Erythroblast (primary cell): ENCODE results near the gene RARB.

ENCODE experiments used
- DNase-seq, 2 experiments: peaks; one replicate each; lab custom pipeline; 2025; lab: John Stamatoyannopoulos, UW
- GATA1 ChIP-seq: IDR thresholded peaks from 2 replicates; pipeline ENCODE4 v1.6.1; 2011; ENCODE audit warnings: low read depth, mild to moderate bottlenecking, control low read depth, low read length, moderate library complexity
- POLR2A ChIP-seq: IDR thresholded peaks from 2 replicates; pipeline ENCODE4 v1.6.1; 2011; ENCODE audit warnings: mild to moderate bottlenecking, low read length

Gene RARB

DNA sequence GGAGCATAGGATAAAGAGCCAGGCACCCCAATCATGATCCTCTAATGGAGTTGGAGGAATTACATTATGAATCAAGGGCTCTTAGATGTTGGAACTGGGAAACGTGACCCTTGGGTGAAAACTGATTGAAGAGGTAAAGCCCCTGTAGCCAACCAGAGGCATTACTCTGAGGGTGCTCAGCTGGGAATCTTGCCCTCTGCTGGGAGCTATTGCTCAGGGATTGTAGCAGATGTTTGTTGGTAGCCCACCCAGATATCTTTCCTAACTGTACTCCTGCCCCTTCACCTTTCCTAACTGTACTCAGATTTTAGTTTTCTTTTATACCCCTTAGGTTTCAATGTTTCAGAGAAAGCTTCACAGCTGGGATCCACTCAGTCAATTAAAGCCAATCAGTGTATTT is 74.2 kb downstream of the RARB start:
- DNase-seq: no peak

DNA sequence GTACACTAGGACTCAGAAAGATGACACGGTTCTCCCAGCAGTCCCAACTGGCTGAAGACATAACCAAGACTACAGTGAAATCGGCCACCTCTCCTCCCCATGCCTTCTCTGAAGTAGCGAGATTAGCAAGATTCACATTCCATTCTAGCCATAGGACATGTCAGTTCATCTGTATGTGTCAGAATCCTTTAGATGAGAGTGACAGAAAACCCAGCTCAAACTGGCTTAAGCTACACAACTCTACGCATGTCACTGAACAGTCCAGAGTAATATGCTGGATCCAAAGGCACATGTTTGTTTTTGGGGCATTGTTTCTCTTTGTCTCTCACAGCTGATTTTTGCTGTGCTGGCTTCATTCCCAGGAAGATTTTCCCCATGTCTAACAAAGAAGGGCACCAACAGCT is 75.8 kb downstream of the RARB start:
- DNase-seq: no peak
- no peak for TF ChIP-seq POLR2A
- no peak for TF ChIP-seq GATA1

More for the DNA sequence above, 74.2 kb downstream of the RARB start:
- TF ChIP-seq POLR2A: no peak
- TF ChIP-seq GATA1: no peak

DNA sequence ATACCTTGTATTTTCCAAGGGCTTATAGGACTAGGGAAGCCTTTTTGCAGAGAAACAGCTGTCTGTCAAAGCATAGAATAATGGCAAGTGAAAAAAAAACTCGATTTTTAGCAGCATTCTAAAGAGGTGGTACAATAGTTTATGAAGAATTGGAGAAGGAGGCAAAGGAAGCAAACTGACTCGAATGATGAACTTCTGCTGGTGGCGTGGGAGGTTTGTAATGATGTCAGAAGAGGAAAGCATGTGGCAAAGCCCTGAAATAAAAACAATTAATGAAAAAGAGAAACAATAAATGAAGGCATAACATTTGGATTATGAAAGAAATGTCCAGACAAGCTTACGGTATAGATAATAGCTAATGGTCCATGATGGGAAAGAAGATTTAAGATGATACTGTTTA is 77.5 kb downstream of the RARB start:
- DNase-seq: no peak
- no peak for TF ChIP-seq POLR2A
- TF ChIP-seq GATA1: no peak

DNA sequence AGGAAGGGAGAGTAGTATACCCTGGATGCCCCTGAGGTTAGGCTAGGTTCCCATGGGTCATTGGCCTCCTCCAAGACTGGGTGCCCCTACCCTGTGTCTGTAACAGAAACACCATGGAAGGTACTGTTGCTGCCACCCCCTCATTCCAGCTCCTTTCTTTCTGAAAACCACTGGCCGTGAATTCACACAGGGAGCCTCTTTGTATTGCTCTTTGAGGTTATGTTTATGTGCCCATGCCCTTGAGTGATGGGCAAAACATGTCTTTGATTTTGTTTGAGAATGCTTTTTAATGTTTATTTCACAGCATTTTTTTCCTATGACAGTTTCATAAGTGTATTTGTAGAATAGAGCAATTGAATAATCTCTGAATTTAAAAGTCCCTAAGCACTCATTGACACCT is 79.7 kb downstream of the RARB start:
- no peak for DNase-seq
- TF ChIP-seq POLR2A: no peak
- no peak for TF ChIP-seq GATA1

DNA sequence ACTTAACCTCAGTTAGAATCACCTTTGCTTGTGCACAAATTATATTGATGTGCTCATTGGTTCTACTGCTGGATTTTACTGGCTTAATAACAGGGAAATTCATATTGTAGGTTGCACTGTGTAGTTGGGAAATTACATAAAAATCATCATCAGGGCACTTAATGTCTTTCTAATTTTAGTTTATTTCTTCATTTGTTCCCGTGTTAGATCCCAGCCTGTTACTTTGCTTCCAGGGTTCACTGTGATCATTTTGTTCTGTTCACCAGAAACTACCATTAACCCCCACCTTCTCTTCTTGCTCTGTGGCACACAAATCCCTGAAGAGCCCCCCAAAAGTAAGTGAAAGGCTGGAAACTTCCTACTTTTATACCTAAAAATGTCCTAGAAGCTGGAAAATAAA is 80.4 kb downstream of the RARB start:
- DNase-seq: no peak
- TF ChIP-seq POLR2A (no peak), GATA1 (no peak)

DNA sequence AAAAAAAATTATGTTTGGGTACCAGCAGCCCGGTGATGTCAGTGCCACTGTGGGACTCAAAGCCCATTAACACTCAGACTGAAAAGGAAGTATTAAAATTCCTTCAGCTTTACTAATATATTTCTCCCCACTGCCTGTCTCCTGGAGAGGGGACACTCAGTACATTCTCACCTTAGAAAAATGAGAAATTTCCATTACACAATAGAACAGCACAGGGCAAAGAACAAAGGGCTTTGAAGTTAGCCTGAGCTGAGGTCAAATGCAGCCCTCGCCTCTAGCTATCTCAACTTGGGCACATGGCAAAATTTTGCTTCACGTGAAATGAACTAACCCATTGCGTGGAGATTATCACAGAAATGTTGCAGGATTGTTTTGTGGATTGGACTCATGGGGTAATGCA is 80.8 kb downstream of the RARB start:
- DNase-seq: no peak

DNA sequence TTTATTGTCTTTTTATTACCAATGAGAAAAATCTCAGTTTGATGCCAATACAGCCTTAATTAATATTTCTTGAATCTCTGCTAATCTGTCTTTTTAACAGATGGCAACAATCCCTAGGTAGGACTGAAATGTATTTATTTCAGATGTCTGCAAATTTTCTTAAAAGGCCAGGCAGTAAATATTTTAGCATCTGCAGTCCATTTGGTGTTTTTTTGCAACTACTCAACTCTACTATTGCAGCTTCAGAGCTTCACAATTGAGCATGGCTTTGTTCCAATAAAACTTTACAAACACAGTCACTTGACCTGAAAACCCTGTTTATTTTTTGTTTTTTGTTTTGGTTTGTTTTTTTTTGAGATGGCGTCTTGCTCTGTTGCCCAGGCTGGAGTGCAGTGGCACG is 82.7 kb downstream of the RARB start:
- TF ChIP-seq POLR2A (no peak), GATA1 (no peak)
- no peak for DNase-seq

More for the DNA sequence above, 80.8 kb downstream of the RARB start:
- TF ChIP-seq GATA1: no peak
- TF ChIP-seq POLR2A: no peak

DNA sequence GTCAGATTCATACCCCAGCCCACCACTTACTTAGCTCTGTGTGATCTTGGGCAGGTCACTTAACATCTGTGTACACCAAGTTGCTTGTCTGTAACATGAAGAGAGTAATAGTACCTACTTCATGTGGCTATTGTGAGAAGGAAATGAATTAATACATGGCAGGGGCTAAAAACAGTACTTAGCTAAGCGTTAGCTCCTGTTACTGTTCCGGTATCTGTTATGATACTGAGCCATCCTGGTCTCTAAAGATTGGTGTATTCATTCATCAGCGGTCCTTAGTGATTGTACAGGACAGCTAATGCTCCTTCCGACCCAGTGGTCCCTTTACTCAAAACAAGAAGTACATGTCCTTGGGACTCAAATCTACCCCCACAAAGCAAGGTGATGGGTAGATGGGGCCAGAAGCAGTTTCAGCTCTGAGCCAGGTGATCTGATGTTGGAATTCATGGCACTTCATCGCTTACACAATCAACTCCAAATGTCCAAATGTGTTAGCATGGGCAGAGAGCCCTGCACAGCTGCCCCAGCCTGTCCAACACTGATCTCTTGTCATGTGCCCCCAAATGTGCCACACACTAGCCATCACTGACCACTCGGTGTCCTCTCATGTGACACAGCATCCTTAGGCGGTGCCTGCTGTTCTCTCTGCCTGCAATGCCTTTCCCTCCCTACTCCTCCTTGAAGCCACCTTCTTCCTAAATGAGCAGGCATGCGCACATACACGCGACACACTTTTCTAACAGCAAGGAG is 84.1 kb downstream of the RARB start:
- DNase-seq: no peak
- TF ChIP-seq GATA1: no peak
- TF ChIP-seq POLR2A: no peak

DNA sequence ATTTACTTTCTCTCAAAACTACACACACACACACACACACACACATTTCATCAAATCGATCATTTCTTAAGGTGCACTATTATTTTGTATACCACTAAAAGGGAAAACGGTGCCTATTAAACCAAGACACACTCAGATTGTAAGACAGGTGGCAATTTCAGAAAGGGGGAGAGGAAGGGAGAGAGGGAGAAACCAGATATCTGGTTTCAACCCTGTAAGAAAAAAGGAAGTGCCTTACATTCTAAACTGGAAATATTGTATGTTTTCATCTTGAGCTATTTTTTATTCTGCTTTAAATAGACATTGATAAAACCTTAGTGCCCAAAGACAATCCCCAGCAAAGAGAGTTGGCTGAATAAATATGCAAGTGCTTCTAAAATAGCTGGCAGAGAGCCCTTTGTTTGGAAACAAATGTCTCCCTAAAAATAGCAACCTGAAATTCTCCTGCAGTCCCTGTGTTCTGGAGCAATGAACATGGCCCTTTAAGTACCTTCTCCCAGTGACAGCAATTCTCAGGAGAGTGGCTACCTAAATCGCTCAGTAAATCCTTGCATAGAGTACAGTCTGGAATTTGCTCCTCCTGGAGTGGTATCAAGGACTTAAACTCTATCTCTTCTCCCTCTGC is 85.7 kb downstream of the RARB start:
- DNase-seq: no peak
- TF ChIP-seq POLR2A (no peak), GATA1 (no peak)

DNA sequence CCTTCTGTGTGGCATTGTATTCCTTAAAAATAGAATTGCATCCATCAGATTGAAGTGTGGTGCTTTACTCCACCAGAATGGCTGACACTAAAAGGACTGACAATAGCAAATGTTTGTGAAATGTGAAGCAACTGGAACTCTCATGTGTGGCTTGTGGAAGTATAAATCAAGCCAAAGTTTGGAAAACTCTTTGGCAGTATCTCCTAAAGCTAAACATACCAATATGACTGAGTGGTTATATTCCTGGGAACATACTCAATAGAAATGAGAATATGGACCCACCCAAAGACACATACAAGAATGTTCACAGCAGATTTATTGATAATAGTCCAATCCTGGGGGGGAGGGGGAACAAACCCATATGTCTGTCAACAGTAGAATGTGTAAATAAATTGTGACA is 87.1 kb downstream of the RARB start:
- no peak for DNase-seq
- TF ChIP-seq GATA1 (no peak), POLR2A (no peak)

DNA sequence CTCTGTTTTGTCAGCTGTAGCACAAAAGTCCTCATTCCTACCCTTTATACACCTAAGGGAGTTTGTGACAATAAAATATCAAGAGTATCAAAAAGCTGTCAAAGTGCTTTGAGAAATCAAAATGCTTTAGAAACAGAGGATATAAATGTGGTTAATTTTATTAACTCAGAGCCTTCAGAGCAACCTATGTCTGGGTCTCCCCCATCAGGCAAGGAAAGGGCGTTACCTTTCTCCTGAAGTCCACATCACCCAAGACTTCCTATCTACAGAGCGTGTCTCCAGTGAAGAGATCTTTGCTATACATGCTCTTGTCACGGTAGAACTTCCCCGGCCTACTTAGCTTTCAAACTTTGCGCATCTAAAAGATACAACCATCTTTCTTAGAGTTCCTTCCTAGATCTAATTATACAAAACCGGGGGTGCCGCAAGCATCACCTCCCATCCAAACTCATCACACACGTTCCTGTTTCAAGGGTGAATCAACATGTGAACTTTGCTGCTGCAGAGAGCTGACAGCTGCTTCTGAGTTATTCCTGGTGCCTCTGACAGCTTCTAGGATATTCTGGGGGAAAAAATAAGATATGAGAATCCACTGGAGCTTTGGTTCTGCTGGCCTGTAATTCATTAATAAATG is 93.0 kb downstream of the RARB start:
- no peak for DNase-seq
- TF ChIP-seq GATA1 (no peak), POLR2A (no peak)

DNA sequence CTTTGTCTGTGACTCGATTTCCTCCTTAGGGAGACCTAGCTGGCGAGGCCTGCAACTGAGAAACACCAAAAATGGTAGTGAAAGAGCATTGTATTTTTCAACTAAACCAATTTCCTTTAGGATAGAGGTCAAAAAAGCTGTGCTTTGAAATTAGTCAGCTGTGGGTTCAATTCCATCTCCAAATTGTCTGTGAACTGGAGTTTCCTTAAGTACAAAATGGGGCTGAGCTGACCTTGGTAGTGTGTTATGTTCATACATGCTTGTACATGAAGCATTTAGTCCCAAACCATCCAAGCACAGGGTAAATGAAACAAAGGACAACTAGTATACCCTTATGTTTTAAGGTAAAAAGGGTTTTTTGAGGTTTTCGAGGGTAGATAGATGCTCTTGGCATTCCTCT is 99.3 kb downstream of the RARB start:
- DNase-seq: no peak
- no peak for TF ChIP-seq GATA1
- TF ChIP-seq POLR2A: no peak

DNA sequence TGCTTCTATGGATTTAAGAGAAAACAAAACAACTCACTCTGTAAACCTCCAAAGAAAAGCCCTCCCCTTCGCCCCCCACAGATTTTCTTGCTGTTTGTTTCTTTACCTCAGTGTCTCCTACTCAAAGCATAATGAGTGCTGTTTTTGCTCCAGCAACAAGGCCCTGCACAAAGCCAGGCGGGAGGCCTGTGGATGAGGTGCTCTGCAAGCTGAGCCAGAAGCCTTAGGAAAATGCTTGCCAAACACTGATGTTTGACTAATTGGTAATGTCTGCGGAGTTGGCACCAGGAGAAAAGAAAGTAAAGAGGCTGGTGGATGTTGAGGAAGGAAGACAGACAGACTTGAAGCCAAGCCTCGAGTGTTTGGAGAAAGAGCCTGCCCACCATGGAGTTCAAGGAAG is 99.7 kb downstream of the RARB start:
- no peak for DNase-seq
- no peak for TF ChIP-seq GATA1
- no peak for TF ChIP-seq POLR2A

DNA sequence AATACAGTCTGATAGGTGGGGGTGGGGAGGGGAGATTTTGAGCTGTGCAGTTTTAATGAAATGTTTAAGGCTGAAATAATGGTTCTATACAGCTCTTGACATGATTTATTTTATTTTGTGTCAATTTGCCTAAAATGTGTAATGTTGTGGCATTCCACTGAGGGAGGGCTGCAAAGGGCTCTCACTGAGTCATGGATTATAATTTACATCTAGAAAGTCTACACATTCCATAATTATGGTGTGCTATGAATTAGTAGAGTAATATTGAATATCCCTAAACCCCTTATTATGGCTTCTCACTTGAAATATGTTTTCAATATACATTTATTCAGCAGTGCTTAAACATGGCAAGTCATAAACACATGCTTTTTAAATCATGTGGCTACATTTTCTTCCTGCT is 103.9 kb downstream of the RARB start:
- no peak for DNase-seq
- TF ChIP-seq GATA1 (no peak), POLR2A (no peak)
